ENCODE data around the gene SRC.

The SRC gene

GRCh38 chr20:37422791-37423286, 76.9 kb downstream of the SRC start:
- no peak for ATAC-seq
- no peak for TF ChIP-seq ZNF565 (CRISPR knock-in tag; conservative IDR thresholded peaks at IDR 0.05; ENCODE audit: low read depth)

GRCh38 chr20:37423545-37423944, 77.6 kb downstream of the SRC start:
- ATAC-seq: no peak

GRCh38 chr20:37424062-37424851, 78.3 kb downstream of the SRC start:
- TF ChIP-seq ZNF70 (CRISPR knock-in tag; IDR thresholded peaks at IDR 0.05): no peak
- no peak for TF ChIP-seq RARB (CRISPR knock-in tag; IDR thresholded peaks at IDR 0.05)
- TF ChIP-seq ARNTL (CRISPR knock-in tag; IDR thresholded peaks at IDR 0.05; ENCODE audit: borderline replicate concordance, low read depth): no peak
- no peak for TF ChIP-seq TSHZ2 (CRISPR knock-in tag; IDR thresholded peaks at IDR 0.05)
- TF ChIP-seq PPARA (CRISPR knock-in tag; IDR thresholded peaks at IDR 0.05; ENCODE audit: borderline replicate concordance): no peak
- no peak for ATAC-seq

More at GRCh38 chr20:37423545-37423944, 77.6 kb downstream of the SRC start:
- TF ChIP-seq TCF4 (CRISPR knock-in tag; IDR thresholded peaks at IDR 0.05; ENCODE audit: borderline replicate concordance) (no peak), SNAI2 (CRISPR knock-in tag; IDR thresholded peaks at IDR 0.05) (no peak), BACH2 (CRISPR knock-in tag; IDR thresholded peaks at IDR 0.05; ENCODE audit: borderline replicate concordance) (no peak), PATZ1 (CRISPR knock-in tag; IDR thresholded peaks at IDR 0.05; ENCODE audit: borderline replicate concordance) (no peak), ESRRG (CRISPR knock-in tag; IDR thresholded peaks at IDR 0.05) (no peak), ZNF565 (CRISPR knock-in tag; conservative IDR thresholded peaks at IDR 0.05; ENCODE audit: low read depth) (no peak), ZFP3 (CRISPR knock-in tag; IDR thresholded peaks at IDR 0.05) (no peak), TSHZ2 (CRISPR knock-in tag; IDR thresholded peaks at IDR 0.05) (no peak), ZNF8 (CRISPR knock-in tag; IDR thresholded peaks at IDR 0.05) (no peak), RARB (CRISPR knock-in tag; IDR thresholded peaks at IDR 0.05) (no peak), CSDC2 (CRISPR knock-in tag; IDR thresholded peaks at IDR 0.05) (no peak)

GRCh38 chr20:37425103-37425625, 79.2 kb downstream of the SRC start:
- ATAC-seq: no peak
- TF ChIP-seq ZFP3 (CRISPR knock-in tag; IDR thresholded peaks at IDR 0.05) (peak; percentile 68; the same call in 1 of the 2 replicates), GLIS3 (CRISPR knock-in tag; IDR thresholded peaks at IDR 0.05) (no peak)

GRCh38 chr20:37426106-37426505, 80.2 kb downstream of the SRC start:
- no peak for ATAC-seq
- TF ChIP-seq RARB (CRISPR knock-in tag; IDR thresholded peaks at IDR 0.05): no peak
- no peak for TF ChIP-seq ZNF70 (CRISPR knock-in tag; IDR thresholded peaks at IDR 0.05)
- TF ChIP-seq ZNF8 (CRISPR knock-in tag; IDR thresholded peaks at IDR 0.05): no peak
- TF ChIP-seq ZC3H10 (CRISPR knock-in tag; IDR thresholded peaks at IDR 0.05): no peak
- TF ChIP-seq CSRNP3 (CRISPR knock-in tag; IDR thresholded peaks at IDR 0.05): no peak
- TF ChIP-seq ZFP30 (CRISPR knock-in tag; IDR thresholded peaks at IDR 0.05): no peak
- no peak for TF ChIP-seq SNAI2 (CRISPR knock-in tag; IDR thresholded peaks at IDR 0.05)
- TF ChIP-seq CREB5 (CRISPR knock-in tag; IDR thresholded peaks at IDR 0.05; ENCODE audit: low read depth): no peak
- TF ChIP-seq PPARA (CRISPR knock-in tag; IDR thresholded peaks at IDR 0.05; ENCODE audit: borderline replicate concordance): no peak
- no peak for TF ChIP-seq ARNTL (CRISPR knock-in tag; IDR thresholded peaks at IDR 0.05; ENCODE audit: borderline replicate concordance, low read depth)
- TF ChIP-seq TOX (CRISPR knock-in tag; IDR thresholded peaks at IDR 0.05; ENCODE audit: borderline replicate concordance): no peak
- no peak for TF ChIP-seq PATZ1 (CRISPR knock-in tag; IDR thresholded peaks at IDR 0.05; ENCODE audit: borderline replicate concordance)
- no peak for TF ChIP-seq ZNF565 (CRISPR knock-in tag; conservative IDR thresholded peaks at IDR 0.05; ENCODE audit: low read depth)
